A549 (cell line): ENCODE results near the gene AMN. TPM values are rescaled to one million over a fixed set of nuclear protein-coding genes. Genes with fewer than 3 reads are reported as not detected.

Source experiments
- ATAC-seq, 2 experiments: fragments of 200-7000 bp in 1 of 2; fragments of >200 bp in 1 of 2; cut with Nextera tagmentation in 1 of 2; cut with Tn5 transposase in 1 of 2; 3 replicates each; pipeline versions ENCODE4 v1.8.0 to v1.9.1; 2018 to 2020; ENCODE audit warnings: mild to moderate bottlenecking in 1 of 2, moderate library complexity in 1 of 2
- CTCF ChIA-PET: fragments of 300-600 bp; sonication (Branson Sonifier 250); formaldehyde crosslinking; extraction: SDS; loops from one replicate; lab custom pipeline; 2021; ENCODE audit warnings: antibody characterized with exemption, inconsistent platforms; lab: Yijun Ruan, JAX
- POLR2A ChIA-PET: fragments of 350-600 bp; formaldehyde crosslinking; extraction: SDS; loops from one replicate; lab custom pipeline; 2021; ENCODE audit warnings: antibody characterized with exemption, inconsistent platforms; lab: Yijun Ruan, JAX
- DNase-seq, 2 experiments: peaks; one replicate each; pipeline versions ENCODE4 v3.0.0 to v3.0.0-alpha.2; 2011 to 2016; ENCODE audit warnings: low read depth in 1 of 2, low spot score in 1 of 2
- FAIRE-seq: peaks from 2 replicates; lab custom pipeline; 2011; peaks lifted over from hg19 to GRCh38; lab: Jason Lieb, UNC
- H3K27ac ChIP-seq, 2 experiments: fragments of >200 bp; sonication (Bioruptor Twin); formaldehyde crosslinking; 3 replicates each; pipeline ENCODE4 v1.5.1; 2016 to 2017
- H3K4me1 ChIP-seq: fragments of >200 bp; sonication (Bioruptor Twin); formaldehyde crosslinking; 3 replicates; pipeline ENCODE4 v1.6.1; 2016
- H3K4me2 ChIP-seq: fragments of >200 bp; sonication (Bioruptor Twin); formaldehyde crosslinking; 3 replicates; pipeline ENCODE4 v1.6.1; 2016
- H3K4me3 ChIP-seq: fragments of >200 bp; sonication (Bioruptor Twin); formaldehyde crosslinking; 3 replicates; pipeline ENCODE4 v1.5.1; 2016
- H3K9me3 ChIP-seq: fragments of >200 bp; sonication (Bioruptor Twin); formaldehyde crosslinking; 3 replicates; pipeline ENCODE4 v1.6.1; 2016
- ATOH8 ChIP-seq: fragments of 250-450 bp; sonication (Bioruptor Pico); IDR thresholded peaks from 2 replicates; pipeline ENCODE4 v1.5.0; 2020; ENCODE audit warnings: low read depth, mild to moderate bottlenecking, moderate library complexity
- CBX8 ChIP-seq: fragments of 200-600 bp; sonication (generic); IDR thresholded peaks from 2 replicates; pipeline ENCODE4 v1.6.1; 2016
- CHD4 ChIP-seq: fragments of 200-600 bp; sonication (generic); IDR thresholded peaks from 2 replicates; pipeline ENCODE4 v1.6.1; 2016; ENCODE audit warnings: antibody characterized with exemption, mild to moderate bottlenecking, borderline replicate concordance
- CTCF ChIP-seq: fragments of >200 bp; sonication (Bioruptor Twin); formaldehyde crosslinking; IDR thresholded peaks from 3 replicates; pipeline ENCODE4 v1.5.1; 2016
- EHF ChIP-seq: fragments of 250-450 bp; sonication (Bioruptor Pico); IDR thresholded peaks from 2 replicates; pipeline ENCODE4 v1.5.0; 2020; ENCODE audit warnings: mild to moderate bottlenecking
- ELK1 ChIP-seq: fragments of 150-350 bp; IDR thresholded peaks from 2 replicates; pipeline ENCODE4 v1.6.1; 2014; ENCODE audit warnings: low read depth, mild to moderate bottlenecking, low read length
- EP300 ChIP-seq, 2 experiments: fragments of >200 bp; sonication (Bioruptor Twin); formaldehyde crosslinking; IDR thresholded peaks; 2 replicates in 1 of 2; 3 replicates in 1 of 2; pipeline ENCODE4 v1.6.1; 2016 to 2017
- FOSB ChIP-seq: fragments of 250-450 bp; sonication (Bioruptor Pico); IDR thresholded peaks from 2 replicates; pipeline ENCODE4 v1.5.0; 2020; ENCODE audit warnings: mild to moderate bottlenecking, moderate library complexity
- FOSL2 ChIP-seq, 2 experiments: fragments of 450-650 bp in 1 of 2; fragments of >200 bp in 1 of 2; sonication (Bioruptor Twin) in 1 of 2; formaldehyde crosslinking; IDR thresholded peaks; 2 replicates each; pipeline versions ENCODE4 v1.5.0 to v1.6.1; 2016 to 2020; ENCODE audit warnings: mild to moderate bottlenecking in 1 of 2, moderate library complexity in 1 of 2
- HDAC2 ChIP-seq: fragments of 200-600 bp; sonication (generic); IDR thresholded peaks from 2 replicates; pipeline ENCODE4 v1.6.1; 2016
- HOXB5 ChIP-seq: fragments of 250-450 bp; sonication (Bioruptor Pico); IDR thresholded peaks from 2 replicates; pipeline ENCODE4 v1.5.0; 2020; ENCODE audit warnings: mild to moderate bottlenecking, moderate library complexity
- JUN ChIP-seq, 2 experiments: fragments of >200 bp; sonication (Bioruptor Twin); formaldehyde crosslinking; IDR thresholded peaks; 2 replicates in 1 of 2; 3 replicates in 1 of 2; pipeline ENCODE4 v1.6.1; 2016 to 2017
- JUNB ChIP-seq: fragments of >200 bp; sonication (Bioruptor Twin); formaldehyde crosslinking; IDR thresholded peaks from 2 replicates; pipeline ENCODE4 v1.6.1; 2016
- KDM1A ChIP-seq: fragments of 200-600 bp; sonication (generic); IDR thresholded peaks from 2 replicates; pipeline ENCODE4 v1.6.1; 2016; ENCODE audit warnings: low read depth, mild to moderate bottlenecking
- MAX ChIP-seq: IDR thresholded peaks from 2 replicates; pipeline ENCODE4 v1.6.1; 2012
- MAZ ChIP-seq: fragments of 150-350 bp; IDR thresholded peaks from 2 replicates; pipeline ENCODE4 v1.6.1; 2014; ENCODE audit warnings: antibody characterized with exemption, low read depth, low read length, borderline replicate concordance
- MYC ChIP-seq: IDR thresholded peaks from 2 replicates; pipeline ENCODE4 v1.6.1; 2012; ENCODE audit warnings: mild to moderate bottlenecking, inconsistent platforms, low read length, improper control_type of control experiment, borderline replicate concordance
- NFE2L2 ChIP-seq: fragments of 150-350 bp; conservative IDR thresholded peaks from 2 replicates; pipeline ENCODE4 v1.6.1; 2014; ENCODE audit warnings: low read length
- NPAS2 ChIP-seq: fragments of 250-450 bp; sonication (Bioruptor Pico); IDR thresholded peaks from 2 replicates; pipeline ENCODE4 v1.8.0; 2022; ENCODE audit warnings: mild to moderate bottlenecking, moderate library complexity, borderline replicate concordance
- POLR2AphosphoS2 ChIP-seq: conservative IDR thresholded peaks from 2 replicates; pipeline ENCODE4 v1.6.1; 2012; ENCODE audit warnings: low read length, improper control_type of control experiment, inconsistent platforms
- REST ChIP-seq: fragments of 200-600 bp; sonication (generic); IDR thresholded peaks from 2 replicates; pipeline ENCODE4 v1.6.1; 2016; ENCODE audit warnings: antibody characterized with exemption, mild to moderate bottlenecking, moderate library complexity
- RNF2 ChIP-seq: fragments of 200-600 bp; sonication (generic); IDR thresholded peaks from 2 replicates; pipeline ENCODE4 v1.6.1; 2016; ENCODE audit warnings: low read depth, mild to moderate bottlenecking, antibody characterized with exemption, moderate library complexity, borderline replicate concordance
- SREBF2 ChIP-seq: fragments of 450-650 bp; IDR thresholded peaks from 2 replicates; pipeline ENCODE4 v1.6.1; 2014; ENCODE audit warnings: mild to moderate bottlenecking, moderate library complexity
- TFCP2L1 ChIP-seq: fragments of 250-450 bp; sonication (Bioruptor Pico); IDR thresholded peaks from 2 replicates; pipeline ENCODE4 v1.5.0; 2021; ENCODE audit warnings: mild to moderate bottlenecking
- ZC3H11A ChIP-seq: fragments of 450-650 bp; IDR thresholded peaks from 2 replicates; pipeline ENCODE4 v1.6.1; 2014; ENCODE audit warnings: antibody characterized with exemption, mild to moderate bottlenecking
- ZSCAN20 ChIP-seq: fragments of 250-450 bp; sonication (Bioruptor Pico); IDR thresholded peaks from 2 replicates; pipeline ENCODE4 v1.8.0; 2022; ENCODE audit warnings: mild to moderate bottlenecking, moderate library complexity
- WGBS: methylation state at CpG from one replicate; pipeline ENCODE4 v1.1.6; 2017; ENCODE audit errors: missing lambda C conversion rate; 5-methylcytosine and 5-hydroxymethylcytosine counted together
- polyA plus RNA-seq, 4 experiments: library from polyadenylated mRNA; depleted of rRNA in 3 of 4; stranded (reverse); fragments of >200 nt; fragmentation: RNase III in 1 of 4; extraction: RNeasy Plus Mini Kit Qiagen cat#74134 plus additional on column Dnase treatment in 1 of 4; gene quantifications; 2 replicates in 3 of 4; 3 replicates in 1 of 4; pipeline ENCODE4 v1.2.3, GENCODE V29; 2011 to 2017

AMN gene
- polyA plus RNA-seq, 2 of the 4 experiments (the other 2 are of a cell fraction) = 0.25 to 0.58 TPM

GRCh38 chr14:102937331-102938175 is 15.1 kb downstream of the AMN start:
- 94% methylated on average over 17 of the region's 22 CpGs for WGBS
- Histone ChIP-seq H3K4me3 (no peak overlapping the region), H3K4me2 (no peak overlapping the region), H3K27ac (no peak overlapping the region)
- CTCF ChIA-PET = interaction anchor here (0.6 kb wide), 1 partner anchor 1027 kb away, joined by 3 read pairs; no protein-coding TSS in a partner anchor
- TF ChIP-seq NPAS2 (CRISPR knock-in tag) = no peak
- no peak for TF ChIP-seq TFCP2L1 (CRISPR knock-in tag)
- no peak for TF ChIP-seq ELK1
- TF ChIP-seq EHF (CRISPR knock-in tag) = no peak
- TF ChIP-seq ATOH8 = no peak
- TF ChIP-seq CHD4 = no peak
- TF ChIP-seq HOXB5 (CRISPR knock-in tag) = no peak
- TF ChIP-seq CTCF = no peak
- TF ChIP-seq FOSL2 (IDR thresholded peaks at IDR 0.05) = no peak
- no peak for TF ChIP-seq FOSL2 (CRISPR knock-in tag; IDR thresholded peaks at IDR 0.05)
- TF ChIP-seq, all 56 proteins: peak for 0
- no peak for ATAC-seq
- H3K4me1 ChIP-seq = no peaks in the 10 kb centered on the region
- FAIRE-seq = no peak
- POLR2A ChIA-PET = no interaction called here
- H3K9me3 ChIP-seq = no peaks in the 10 kb centered on the region
- DNase-seq = no peak

GRCh38 chr14:102938191-102938590 is 15.7 kb downstream of the AMN start:
- CTCF ChIA-PET = interaction anchor here (0.6 kb wide), 1 partner anchor 1027 kb away, joined by 3 read pairs; no protein-coding TSS in a partner anchor
- FAIRE-seq = no peak
- 93% methylated on average over 12 of the region's 12 CpGs for WGBS
- Histone ChIP-seq H3K9me3 (no peaks in the 10 kb centered on the region), H3K27ac (no peak overlapping the region), H3K4me3 (no peak overlapping the region), H3K4me2 (no peak overlapping the region), H3K4me1 (no peaks in the 10 kb centered on the region)
- no peak for ATAC-seq
- POLR2A ChIA-PET = no interaction called here
- TF ChIP-seq RNF2 (no peak), NFE2L2 (no peak), MAX (no peak), SREBF2 (no peak), EHF (CRISPR knock-in tag) (no peak), MYC (no peak), ZSCAN20 (CRISPR knock-in tag) (no peak), FOSB (CRISPR knock-in tag) (no peak)
- DNase-seq = no peak

GRCh38 chr14:102939329-102939728 is 16.9 kb downstream of the AMN start:
- CTCF ChIA-PET = no interaction called here
- ATAC-seq (no peak; a peak in 1 of 6 replicates), DNase-seq (no peak), FAIRE-seq (no peak)
- H3K4me1 ChIP-seq = no peaks in the 10 kb centered on the region
- no peak overlapping the region for H3K27ac ChIP-seq
- H3K4me2 ChIP-seq = no peak overlapping the region
- POLR2A ChIA-PET = no interaction called here
- no peaks in the 10 kb centered on the region for H3K9me3 ChIP-seq
- 93% methylated on average over 18 of the region's 18 CpGs for WGBS
- no peak overlapping the region for H3K4me3 ChIP-seq
- TF ChIP-seq HDAC2 = no peak
- TF ChIP-seq MAZ = no peak
- TF ChIP-seq JUNB = no peak
- TF ChIP-seq POLR2AphosphoS2 = no peak
- TF ChIP-seq EHF (CRISPR knock-in tag) = no peak
- no peak for TF ChIP-seq FOSB (CRISPR knock-in tag)
- no peak for TF ChIP-seq MYC
- TF ChIP-seq JUN (IDR thresholded peaks at IDR 0.05) = no peak
- TF ChIP-seq TFCP2L1 (CRISPR knock-in tag) = no peak
- TF ChIP-seq REST = no peak
- TF ChIP-seq ZC3H11A = no peak
- no peak for TF ChIP-seq CBX8
- TF ChIP-seq HOXB5 (CRISPR knock-in tag) = no peak
- TF ChIP-seq EP300 (IDR thresholded peaks at IDR 0.05) = no peak
- no peak for TF ChIP-seq KDM1A
